ENCODE results near the gene MLLT3.

Gene MLLT3

GRCh38 chr9:20325008-20325407, 297.3 kb downstream of the MLLT3 start:
- DNase-seq, result no peak

GRCh38 chr9:20322212-20322611, 300.1 kb downstream of the MLLT3 start:
- DNase-seq, result no peak

GRCh38 chr9:20321423-20322082, 300.7 kb downstream of the MLLT3 start:
- DNase-seq, result no peak

- no peak for DNase-seq
Measured at GRCh38 chr9:20320921-20321320, 301.4 kb downstream of the MLLT3 start.

DNA sequence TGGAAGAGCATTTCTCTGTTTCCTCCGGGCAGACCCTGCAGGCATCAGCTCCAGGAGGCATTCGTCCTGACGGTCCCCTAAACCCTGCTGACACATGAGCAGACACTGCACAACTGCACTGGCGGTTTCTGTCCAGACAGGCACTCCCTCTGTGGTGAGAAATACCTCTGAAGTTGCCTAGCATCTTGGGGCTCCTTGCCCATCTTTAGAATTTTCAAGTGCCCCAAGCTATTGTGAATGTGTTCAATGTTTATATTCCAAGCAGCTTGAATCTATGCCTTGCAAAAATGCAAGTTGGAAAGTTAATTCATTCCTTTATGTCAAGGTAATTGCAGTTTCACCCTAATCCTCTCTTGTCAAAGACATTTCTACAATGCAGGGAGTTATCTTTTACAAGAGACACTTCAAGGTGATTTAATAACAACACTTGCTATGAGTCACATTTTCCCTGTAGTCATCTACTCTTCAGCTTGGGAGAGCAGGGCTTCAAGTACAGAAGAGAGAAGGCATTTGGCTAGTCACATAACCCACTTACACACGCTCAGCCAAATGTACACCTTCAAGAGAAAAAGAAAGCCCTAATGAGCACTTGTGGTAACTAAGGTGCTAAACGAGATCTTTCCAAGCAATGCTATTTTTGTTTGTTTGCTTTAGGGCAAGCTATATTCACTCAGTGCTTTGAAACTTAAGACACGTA, 302.5 kb downstream of the MLLT3 start:
- DNase-seq, result peak; percentile 39

GRCh38 chr9:20319241-20319640, 303.1 kb downstream of the MLLT3 start:
- DNase-seq, result no peak

GRCh38 chr9:20317701-20318100, 304.6 kb downstream of the MLLT3 start:
- DNase-seq, result no peak

DNA sequence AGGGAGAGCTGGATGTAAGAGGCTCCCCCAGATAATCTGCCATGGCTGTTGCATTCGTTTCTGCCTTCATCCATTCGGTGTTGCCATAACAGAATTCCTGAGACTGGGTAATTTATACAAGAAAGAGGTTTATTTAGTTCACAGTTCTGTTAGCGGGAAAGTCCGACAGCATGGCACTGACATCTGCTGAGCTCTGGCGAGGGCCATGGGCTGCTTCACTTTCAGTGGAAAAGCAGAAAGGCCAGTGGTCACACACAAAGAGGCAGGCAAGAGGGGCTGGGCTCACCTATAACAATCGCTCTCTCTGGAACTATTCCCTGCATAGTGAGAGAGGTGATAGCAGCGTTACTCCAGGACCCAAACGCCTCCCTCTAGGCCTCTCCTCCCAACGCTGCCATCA, 305.9 kb downstream of the MLLT3 start:
- DNase-seq, result no peak

DNA sequence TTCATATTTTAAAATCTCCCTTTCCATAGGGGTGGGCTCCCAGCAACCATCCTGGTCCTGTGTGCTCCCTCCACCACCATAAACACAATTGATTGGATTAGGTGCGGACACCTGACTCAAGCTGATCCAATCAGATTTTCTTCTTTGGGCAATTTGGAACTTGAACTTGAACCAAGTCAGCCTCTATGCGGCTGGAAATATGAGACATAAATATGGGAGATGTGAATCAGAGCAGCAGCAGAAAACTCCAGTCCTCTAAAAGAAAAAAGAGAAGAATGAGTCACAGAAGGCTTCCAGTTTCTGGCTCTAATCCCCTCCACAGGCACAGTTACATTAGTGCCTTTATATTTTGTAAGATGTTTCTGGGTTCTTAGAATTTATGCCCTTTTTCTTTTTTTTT, 306.6 kb downstream of the MLLT3 start:
- no peak for DNase-seq

DNA sequence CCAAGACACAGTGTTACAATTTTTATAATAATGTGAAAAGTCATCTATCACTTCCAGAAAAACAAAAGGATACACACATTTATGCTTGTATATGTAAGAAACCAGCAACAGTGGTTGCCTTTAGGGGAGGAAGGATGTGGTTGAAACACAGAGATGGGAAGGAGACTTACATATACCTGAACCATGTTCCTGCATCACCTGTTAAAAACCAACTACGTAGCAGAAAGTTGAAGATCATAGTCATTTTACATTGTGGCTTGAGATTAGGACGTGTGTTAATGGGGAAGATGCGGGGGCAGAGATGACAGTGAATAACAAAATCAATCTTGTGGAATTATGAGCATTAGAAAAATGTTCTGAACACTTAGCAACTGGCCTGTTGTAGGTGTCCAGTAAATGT, 307.3 kb downstream of the MLLT3 start:
- DNase-seq, result no peak

GRCh38 chr9:20313415-20313814, 308.9 kb downstream of the MLLT3 start:
- DNase-seq, result no peak

- DNase-seq, result no peak
Measured at GRCh38 chr9:20312732-20313131, 309.6 kb downstream of the MLLT3 start.

GRCh38 chr9:20310024-20310423, 312.3 kb downstream of the MLLT3 start:
- no peak for DNase-seq

- DNase-seq, result no peak
Measured at GRCh38 chr9:20309124-20309523, 313.2 kb downstream of the MLLT3 start.

GRCh38 chr9:20307621-20308020, 314.7 kb downstream of the MLLT3 start:
- DNase-seq, result no peak

DNA sequence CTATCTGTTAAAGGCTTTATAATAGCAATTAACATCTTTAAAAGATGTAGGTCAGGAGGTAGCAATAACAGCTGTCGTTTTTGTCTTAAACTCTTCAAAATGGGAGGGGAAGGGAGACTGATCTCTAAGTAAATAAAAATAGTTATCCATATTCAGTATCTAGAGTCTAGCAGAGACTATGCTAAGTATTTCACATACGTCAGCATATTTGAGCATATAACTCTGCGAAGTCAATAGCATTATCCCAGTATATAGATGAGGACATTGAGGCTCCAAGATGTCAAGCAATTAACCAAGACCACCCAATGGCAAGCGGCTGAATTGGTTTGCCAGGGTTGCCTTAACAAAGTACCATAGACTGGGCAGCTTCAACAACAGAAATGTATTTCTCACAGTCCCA, 316.8 kb downstream of the MLLT3 start:
- DNase-seq, result no peak

GRCh38 chr9:20303996-20304395, 318.3 kb downstream of the MLLT3 start:
- no peak for DNase-seq

DNA sequence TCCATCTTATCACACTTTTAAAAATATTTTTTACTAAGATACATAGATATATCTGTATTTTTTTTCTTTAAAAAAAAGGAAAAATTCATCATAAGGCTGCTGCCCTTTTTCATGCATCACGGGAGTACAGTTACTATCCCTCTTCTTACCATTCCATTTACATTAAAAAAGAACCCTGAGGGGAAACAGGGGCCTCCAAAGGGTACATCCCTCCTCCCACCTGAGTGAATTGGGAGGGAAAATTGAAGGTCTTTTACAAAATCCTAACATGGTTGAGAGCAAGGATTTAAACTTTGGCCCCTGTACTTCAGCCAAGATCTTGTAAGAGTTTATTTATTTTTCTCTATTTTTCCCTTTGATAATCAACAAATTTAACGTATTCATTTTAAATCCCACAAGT, 319.2 kb downstream of the MLLT3 start:
- no peak for DNase-seq

- DNase-seq, result no peak
Measured at GRCh38 chr9:20302197-20302596, 320.1 kb downstream of the MLLT3 start.

GRCh38 chr9:20300430-20301115, 321.7 kb downstream of the MLLT3 start:
- no peak for DNase-seq

GRCh38 chr9:20297646-20298084, 324.6 kb downstream of the MLLT3 start:
- DNase-seq, result no peak

DNA sequence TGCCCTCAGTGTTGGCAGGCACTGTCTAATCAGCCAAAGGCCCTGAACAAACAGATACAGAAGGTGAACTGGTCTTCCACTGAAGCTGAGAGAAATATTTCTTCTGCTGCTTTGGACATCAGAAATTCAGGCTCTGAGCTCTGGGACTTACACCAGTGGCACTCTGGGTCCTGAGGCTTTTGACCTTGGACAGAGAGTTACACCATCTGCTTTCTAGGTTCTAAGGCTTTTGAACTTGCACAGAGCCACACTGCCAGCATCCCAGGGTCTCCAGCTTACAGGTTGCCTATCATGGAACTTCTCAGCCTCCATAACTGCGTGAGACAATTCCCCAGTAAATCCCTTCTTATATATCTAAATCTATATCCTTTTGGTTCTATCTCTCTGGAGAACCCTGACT, 326.7 kb downstream of the MLLT3 start:
- no peak for DNase-seq

DNA sequence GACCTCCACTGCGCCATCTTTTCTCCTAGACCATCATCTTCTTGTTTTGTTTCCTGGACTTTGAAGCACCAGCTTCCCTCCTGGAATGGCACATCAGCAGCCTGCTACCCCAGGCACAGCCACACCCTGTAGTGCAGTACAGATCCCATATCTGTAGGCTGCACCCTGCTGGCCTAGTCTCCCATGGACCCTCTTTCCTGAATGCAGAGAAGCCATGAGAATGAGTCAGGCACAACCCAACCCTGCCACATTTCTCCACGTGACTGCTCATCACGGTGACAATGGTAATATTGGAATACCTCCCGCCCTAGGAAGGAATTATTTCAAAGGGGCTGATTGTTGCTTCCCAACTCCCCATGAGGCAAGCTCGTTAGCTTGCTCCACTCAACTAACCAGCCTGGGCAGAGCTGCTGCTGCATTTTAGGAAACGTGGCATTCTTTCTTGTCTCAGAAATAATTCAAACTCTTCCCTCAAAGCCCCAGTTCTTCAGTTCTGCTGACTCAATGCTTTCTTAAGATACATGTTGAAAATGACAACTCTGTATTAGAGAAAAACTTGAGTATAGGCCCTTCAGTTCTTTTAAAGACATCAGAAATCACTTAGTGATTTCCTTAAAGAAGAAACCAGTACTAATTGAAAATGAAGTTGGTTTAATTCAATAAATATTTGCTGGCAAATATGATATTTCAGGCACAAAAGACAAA, 328.1 kb downstream of the MLLT3 start:
- no peak for DNase-seq

DNA sequence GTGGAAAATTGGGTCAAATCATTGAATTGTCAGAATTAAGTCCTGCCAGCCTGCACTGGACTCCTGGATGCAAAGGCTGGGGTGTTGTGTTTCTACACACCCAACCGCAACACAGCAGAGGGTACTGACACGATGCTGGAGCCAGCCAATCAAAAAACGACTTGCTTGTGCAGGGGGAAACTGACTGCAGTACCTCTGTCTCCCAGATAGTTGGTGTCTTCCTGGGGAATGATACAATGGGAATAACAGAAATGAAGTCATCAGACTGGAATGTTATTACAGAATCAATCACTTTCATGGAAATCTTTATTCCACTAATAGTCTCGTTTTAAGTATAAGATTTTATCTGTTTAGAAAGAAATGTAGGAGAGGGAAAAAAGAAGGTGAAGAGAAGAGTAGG, 330.3 kb downstream of the MLLT3 start:
- no peak for DNase-seq

Data from NCI-H1436 treated with DMSO at 0.1 percent for 48 hours (cell line).